Vagina (tissue), 2 donors: ENCODE results near the gene CHD9. TPM values are rescaled to one million over a fixed set of nuclear protein-coding genes. Genes with fewer than 3 reads are reported as not detected.
"Not testable (repeated sequence)": the region's sequence is repeated elsewhere in the genome, so short reads cannot be mapped to it uniquely, and the experiment has no call there.

Experiments used
- DNase-seq, 2 donors: peaks; one replicate each; pipeline ENCODE4 v3.0.0-alpha.2; 2017; ENCODE audit errors: extremely low spot score in 2 of 2
- H3K27ac ChIP-seq: fragments of 200-600 bp; sonication (generic); one replicate; pipeline ENCODE4 v1.5.1; 2019
- H3K27me3 ChIP-seq: fragments of 200-600 bp; sonication (generic); one replicate; pipeline ENCODE4 v1.5.1; 2019
- H3K36me3 ChIP-seq, 2 donors: fragments of 200-600 bp; sonication (generic); one replicate each; pipeline ENCODE4 v1.5.1; 2017 to 2019
- H3K4me1 ChIP-seq: fragments of 200-600 bp; sonication (generic); one replicate; pipeline ENCODE4 v1.5.1; 2019
- H3K4me3 ChIP-seq, 2 donors: fragments of 200-600 bp; sonication (generic); 1 replicate in 1 of 2; 2 replicates in 1 of 2; pipeline ENCODE4 v1.5.1; 2016 to 2019
- H3K9me3 ChIP-seq: fragments of 200-600 bp; sonication (generic); one replicate; pipeline ENCODE4 v1.5.1; 2019
- POLR2A ChIP-seq, 2 donors: fragments of 450-650 bp; IDR thresholded peaks; one replicate each; pipeline ENCODE4 v1.6.1; 2017; ENCODE audit warnings: antibody characterized with exemption in 2 of 2, mild to moderate bottlenecking in 2 of 2, moderate library complexity in 2 of 2
- POLR2AphosphoS5 ChIP-seq, 2 donors: sonication (generic); formaldehyde crosslinking; IDR thresholded peaks; one replicate each; pipeline ENCODE4 v1.9.0; 2017; ENCODE audit warnings: antibody characterized with exemption in 2 of 2, mild to moderate bottlenecking in 2 of 2, low read depth in 1 of 2; ENCODE audit not compliant: insufficient read depth in 1 of 2
- intact Hi-C: fragments of 100-400 bp; cut with DNase I; formaldehyde crosslinking; loops from one replicate; pipeline ENCODE4 v1.15.1; 2023
- total RNA-seq: library from RNA; depleted of rRNA; stranded (reverse); fragments of >200 nt; gene quantifications from one replicate; pipeline ENCODE4 v1.2.3, GENCODE V29; 2016
- TF ChIP-seq, protein P1 (sequence below), 3 experiments: fragments of 450-650 bp in 2 of 3; fragments of 200-600 bp in 1 of 3; sonication (generic) in 1 of 3; IDR thresholded peaks; one replicate each; pipeline ENCODE4 v1.5.1; 2017 to 2019; ENCODE audit warnings: antibody characterized with exemption in 3 of 3, mild to moderate bottlenecking in 2 of 3, moderate library complexity in 2 of 3

CHD9 gene
- total RNA-seq, 1 donor from 2014 or later: 77.6 TPM

DNA sequence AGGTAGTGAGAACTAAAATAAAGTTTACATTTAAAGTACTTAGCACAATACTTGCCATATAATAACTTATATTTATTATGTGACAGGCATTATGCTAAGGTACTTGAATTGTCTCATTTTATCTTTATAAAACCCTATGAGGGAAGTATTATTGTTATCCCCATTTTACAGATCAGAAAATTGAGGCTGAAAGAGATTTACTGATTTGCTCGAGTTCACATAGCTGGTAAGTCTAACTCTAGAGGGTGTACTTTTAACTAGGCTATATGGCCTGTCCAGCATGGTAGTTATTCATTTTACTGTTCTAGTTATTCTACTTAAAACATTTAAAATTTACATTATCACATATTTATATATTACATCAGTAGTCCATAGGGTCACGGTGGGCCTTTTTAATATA, 266.2 kb downstream of the CHD9 start:
- H3K4me3 ChIP-seq: no peak overlapping the region
- no peak overlapping the region for H3K27ac ChIP-seq
- TF ChIP-seq POLR2A (IDR thresholded peaks at IDR 0.05): no peak
- TF ChIP-seq, protein P1, sequence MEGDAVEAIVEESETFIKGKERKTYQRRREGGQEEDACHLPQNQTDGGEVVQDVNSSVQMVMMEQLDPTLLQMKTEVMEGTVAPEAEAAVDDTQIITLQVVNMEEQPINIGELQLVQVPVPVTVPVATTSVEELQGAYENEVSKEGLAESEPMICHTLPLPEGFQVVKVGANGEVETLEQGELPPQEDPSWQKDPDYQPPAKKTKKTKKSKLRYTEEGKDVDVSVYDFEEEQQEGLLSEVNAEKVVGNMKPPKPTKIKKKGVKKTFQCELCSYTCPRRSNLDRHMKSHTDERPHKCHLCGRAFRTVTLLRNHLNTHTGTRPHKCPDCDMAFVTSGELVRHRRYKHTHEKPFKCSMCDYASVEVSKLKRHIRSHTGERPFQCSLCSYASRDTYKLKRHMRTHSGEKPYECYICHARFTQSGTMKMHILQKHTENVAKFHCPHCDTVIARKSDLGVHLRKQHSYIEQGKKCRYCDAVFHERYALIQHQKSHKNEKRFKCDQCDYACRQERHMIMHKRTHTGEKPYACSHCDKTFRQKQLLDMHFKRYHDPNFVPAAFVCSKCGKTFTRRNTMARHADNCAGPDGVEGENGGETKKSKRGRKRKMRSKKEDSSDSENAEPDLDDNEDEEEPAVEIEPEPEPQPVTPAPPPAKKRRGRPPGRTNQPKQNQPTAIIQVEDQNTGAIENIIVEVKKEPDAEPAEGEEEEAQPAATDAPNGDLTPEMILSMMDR (IDR thresholded peaks at IDR 0.05): no peak
- no peak for TF ChIP-seq POLR2AphosphoS5 (IDR thresholded peaks at IDR 0.05; ENCODE audit: insufficient read depth in 1 of 2, low read depth in 1 of 2)
- no peak for DNase-seq
- no peaks in the 10 kb centered on the region for H3K9me3 ChIP-seq
- H3K27me3 ChIP-seq: no peaks in the 10 kb centered on the region
- H3K36me3 ChIP-seq: peaks cover 5 to 89% of the 10 kb centered on the region in 2 donors
- intact Hi-C loops: no loop called here
- H3K4me1 ChIP-seq: no peaks in the 10 kb centered on the region

DNA sequence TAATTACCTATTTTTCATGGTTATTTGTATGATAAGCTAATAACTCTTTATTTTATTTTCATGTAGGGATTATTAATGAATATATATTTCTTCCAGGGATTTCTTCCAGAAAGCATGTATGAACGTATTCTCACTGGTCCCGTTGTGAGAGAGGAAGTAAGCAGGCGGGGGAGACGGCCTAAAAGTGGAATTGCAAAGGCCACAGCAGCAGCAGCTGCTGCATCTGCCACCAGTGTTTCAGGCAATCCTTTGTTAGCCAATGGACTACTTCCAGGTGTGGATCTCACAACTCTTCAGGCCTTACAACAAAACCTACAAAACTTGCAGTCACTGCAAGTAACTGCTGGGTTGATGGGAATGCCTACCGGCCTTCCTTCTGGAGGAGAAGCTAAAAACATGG, 269.1 kb downstream of the CHD9 start:
- peaks cover 0 to 61% of the 10 kb centered on the region in 2 donors for H3K36me3 ChIP-seq
- intact Hi-C loops: no loop called here

DNA sequence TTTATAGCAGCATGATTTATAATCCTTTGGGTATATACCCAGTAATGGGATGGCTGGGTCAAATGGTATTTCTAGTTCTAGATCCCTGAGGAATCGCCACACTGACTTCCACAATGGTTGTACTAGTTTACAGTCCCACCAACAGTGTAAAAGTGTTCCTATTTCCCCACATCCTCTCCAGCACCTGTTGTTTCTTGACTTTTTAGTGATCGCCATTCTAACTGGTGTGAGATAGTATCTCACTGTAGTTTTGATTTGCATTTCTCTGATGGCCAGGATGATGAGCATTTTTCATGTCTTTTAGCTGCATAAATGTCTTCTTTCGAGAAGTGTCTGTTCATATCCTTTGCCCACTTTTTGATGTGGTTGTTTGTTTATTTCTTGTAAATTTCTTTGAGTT, 276.2 kb downstream of the CHD9 start:
- H3K9me3 ChIP-seq, H3K4me3 ChIP-seq, H3K4me1 ChIP-seq, intact Hi-C loops, H3K27ac ChIP-seq, H3K27me3 ChIP-seq, H3K36me3 ChIP-seq, DNase-seq: not testable (repeated sequence)

More for the DNA sequence above, 269.1 kb downstream of the CHD9 start:
- TF ChIP-seq POLR2AphosphoS5 (IDR thresholded peaks at IDR 0.05; ENCODE audit: insufficient read depth in 1 of 2, low read depth in 1 of 2) (no peak), POLR2A (IDR thresholded peaks at IDR 0.05) (no peak)
- TF ChIP-seq, protein P1 (IDR thresholded peaks at IDR 0.05): no peak
- DNase-seq: no peak
- no peaks in the 10 kb centered on the region for H3K27me3 ChIP-seq
- no peak overlapping the region for H3K27ac ChIP-seq
- H3K9me3 ChIP-seq: no peaks in the 10 kb centered on the region
- no peak overlapping the region for H3K4me3 ChIP-seq
- no peaks in the 10 kb centered on the region for H3K4me1 ChIP-seq

DNA sequence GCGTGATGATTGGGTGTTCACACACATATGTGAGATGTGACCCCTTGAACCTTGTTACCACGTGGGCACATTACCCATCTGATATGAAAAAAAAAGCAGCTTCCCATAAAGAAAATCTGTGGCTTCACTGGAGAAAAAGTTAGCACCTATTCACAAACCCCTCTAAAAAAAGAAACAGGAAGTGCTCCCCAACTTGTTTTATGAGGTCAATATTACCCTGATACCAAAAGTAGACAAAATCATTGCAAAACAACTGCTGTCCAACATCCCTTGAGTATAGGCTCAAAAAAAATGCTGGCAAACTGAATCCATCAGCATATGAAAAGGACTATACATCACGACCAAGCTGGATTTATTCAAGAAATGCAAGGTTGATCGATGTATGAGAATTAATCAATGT, 279.8 kb downstream of the CHD9 start:
- intact Hi-C loops: no loop called here
- H3K9me3 ChIP-seq: no peaks in the 10 kb centered on the region
- no peak for TF ChIP-seq POLR2A (IDR thresholded peaks at IDR 0.05)
- TF ChIP-seq, protein P1 (IDR thresholded peaks at IDR 0.05): no peak
- TF ChIP-seq POLR2AphosphoS5 (IDR thresholded peaks at IDR 0.05; ENCODE audit: insufficient read depth in 1 of 2, low read depth in 1 of 2): no peak

DNA sequence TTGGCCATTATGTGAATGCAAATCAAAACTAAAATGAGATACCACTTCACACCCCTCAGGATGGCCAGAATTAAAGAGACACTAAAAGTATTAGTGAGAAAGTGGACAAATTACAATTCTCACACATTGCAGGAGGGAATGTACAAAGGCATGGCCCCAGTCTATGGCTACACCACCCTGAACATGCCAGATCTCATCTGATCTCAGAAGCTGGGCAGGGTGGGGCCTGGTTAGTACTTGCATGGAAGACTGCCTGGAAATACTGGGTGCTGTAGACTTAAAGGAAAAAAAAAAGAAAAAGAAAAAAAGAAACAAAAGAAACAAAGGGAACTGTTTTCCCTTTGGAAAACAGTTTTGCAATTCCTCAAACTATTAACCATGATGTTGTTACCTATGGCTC, 282.5 kb downstream of the CHD9 start:
- no peak for DNase-seq
- no peaks in the 10 kb centered on the region for H3K36me3 ChIP-seq
- H3K9me3 ChIP-seq: no peaks in the 10 kb centered on the region
- H3K4me1 ChIP-seq: no peaks in the 10 kb centered on the region
- H3K4me3 ChIP-seq: no peak overlapping the region
- TF ChIP-seq POLR2A (IDR thresholded peaks at IDR 0.05): no peak
- TF ChIP-seq POLR2AphosphoS5 (IDR thresholded peaks at IDR 0.05; ENCODE audit: insufficient read depth in 1 of 2, low read depth in 1 of 2): no peak
- TF ChIP-seq, protein P1 (IDR thresholded peaks at IDR 0.05): no peak
- intact Hi-C loops: no loop called here
- H3K27me3 ChIP-seq: no peaks in the 10 kb centered on the region
- H3K27ac ChIP-seq: no peak overlapping the region

More for the DNA sequence above, 279.8 kb downstream of the CHD9 start:
- Histone ChIP-seq H3K27ac (no peak overlapping the region), H3K4me3 (no peak overlapping the region), H3K27me3 (no peaks in the 10 kb centered on the region), H3K4me1 (no peaks in the 10 kb centered on the region), H3K36me3 (no peaks in the 10 kb centered on the region)
- no peak for DNase-seq

DNA sequence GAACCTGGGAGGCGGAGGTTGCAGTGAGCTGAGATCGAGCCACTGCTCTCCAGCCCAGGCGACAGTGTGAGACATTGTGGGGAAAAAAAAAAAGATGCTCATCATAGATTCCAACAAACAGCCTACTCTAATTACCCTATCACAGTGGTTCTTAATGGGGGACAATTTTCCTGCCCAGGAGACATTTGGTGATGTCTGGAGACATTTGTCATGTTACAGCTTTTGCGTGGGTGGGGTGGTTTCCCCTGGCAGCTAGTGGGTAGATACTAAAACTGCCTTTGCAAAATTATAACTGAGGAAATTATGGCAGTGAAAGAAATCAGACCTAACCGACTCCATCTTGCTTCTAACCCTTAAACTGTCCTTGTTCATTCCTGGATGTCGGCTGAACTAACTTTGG, 287.0 kb downstream of the CHD9 start:
- H3K4me3 ChIP-seq: no peak overlapping the region
- no peak overlapping the region for H3K27ac ChIP-seq
- no peaks in the 10 kb centered on the region for H3K36me3 ChIP-seq
- no peak for DNase-seq
- no peaks in the 10 kb centered on the region for H3K4me1 ChIP-seq
- no peaks in the 10 kb centered on the region for H3K27me3 ChIP-seq
- no peaks in the 10 kb centered on the region for H3K9me3 ChIP-seq
- TF ChIP-seq POLR2AphosphoS5 (IDR thresholded peaks at IDR 0.05; ENCODE audit: insufficient read depth in 1 of 2, low read depth in 1 of 2): no peak
- no peak for TF ChIP-seq POLR2A (IDR thresholded peaks at IDR 0.05)
- TF ChIP-seq, protein P1 (IDR thresholded peaks at IDR 0.05): no peak
- intact Hi-C loops: no loop called here
